ENCODE data around the gene MAPKAPK5.
A peak's percentile ranks its signal among the peaks of the same experiment; 100 is the strongest.
"Not testable (repeated sequence)": the region's sequence is repeated elsewhere in the genome, so short reads cannot be mapped to it uniquely, and the experiment has no call there.

Gene MAPKAPK5

DNA sequence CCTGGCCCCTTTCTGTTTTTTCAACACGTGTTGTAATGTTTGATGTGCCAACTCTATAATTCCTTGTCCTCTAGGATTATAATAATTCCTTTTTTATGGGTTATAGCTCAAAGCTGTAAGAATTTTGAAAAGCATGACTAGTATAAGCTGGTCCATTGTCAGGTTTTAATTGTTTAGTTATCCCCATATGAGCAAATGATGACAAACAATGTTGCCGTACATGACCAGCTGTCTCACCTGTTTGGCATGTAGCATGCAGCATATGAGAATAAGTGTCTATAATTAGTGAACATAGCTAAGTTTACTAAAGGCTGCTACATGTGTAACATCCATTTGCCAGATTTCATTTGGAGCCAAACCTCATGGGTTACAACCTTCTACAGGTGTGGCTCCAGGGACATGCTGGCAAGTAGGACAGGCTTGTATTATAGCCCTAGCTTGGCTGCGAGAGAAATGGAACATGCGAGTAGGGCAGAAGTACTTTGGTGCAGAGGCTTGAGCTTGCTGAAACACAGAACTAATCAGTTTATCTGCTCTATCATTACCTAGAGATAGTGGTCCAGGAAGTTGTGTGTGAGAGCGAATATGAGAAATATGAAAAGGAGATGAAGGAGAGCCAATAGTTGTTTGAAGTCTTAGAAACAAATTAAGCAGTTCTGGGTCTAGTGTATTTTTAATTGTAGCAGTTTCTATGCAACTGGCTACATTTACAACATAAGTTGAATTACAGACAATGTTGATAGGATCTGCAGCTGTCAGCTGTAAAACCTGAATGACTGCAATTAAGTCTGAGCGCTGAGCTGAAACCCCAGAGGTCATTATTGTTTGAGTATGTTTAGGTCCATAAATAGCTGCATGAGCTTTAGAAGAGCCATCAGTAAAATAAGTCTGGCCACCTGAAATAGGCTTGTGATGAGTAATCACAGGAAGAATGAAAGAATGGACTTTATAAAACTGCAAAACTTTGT is 22.6 kb upstream of the MAPKAPK5 start:
- no peaks in the 10 kb centered on the region for H3K79me2 ChIP-seq (ENCODE audit: insufficient read depth, low read depth)
- H3K36me3 ChIP-seq (ENCODE audit: insufficient read depth), result no peaks in the 10 kb centered on the region
- no peak overlapping the region for H2AFZ ChIP-seq (ENCODE audit: low read depth)
- no peaks in the 10 kb centered on the region for H4K20me1 ChIP-seq (ENCODE audit: insufficient read depth)
- no peak overlapping the region for H3K4me2 ChIP-seq
- no peak overlapping the region for H3K27ac ChIP-seq
- H3K27me3 ChIP-seq (ENCODE audit: insufficient read depth, low read depth), result no peaks in the 10 kb centered on the region
- TF ChIP-seq, protein P1, sequence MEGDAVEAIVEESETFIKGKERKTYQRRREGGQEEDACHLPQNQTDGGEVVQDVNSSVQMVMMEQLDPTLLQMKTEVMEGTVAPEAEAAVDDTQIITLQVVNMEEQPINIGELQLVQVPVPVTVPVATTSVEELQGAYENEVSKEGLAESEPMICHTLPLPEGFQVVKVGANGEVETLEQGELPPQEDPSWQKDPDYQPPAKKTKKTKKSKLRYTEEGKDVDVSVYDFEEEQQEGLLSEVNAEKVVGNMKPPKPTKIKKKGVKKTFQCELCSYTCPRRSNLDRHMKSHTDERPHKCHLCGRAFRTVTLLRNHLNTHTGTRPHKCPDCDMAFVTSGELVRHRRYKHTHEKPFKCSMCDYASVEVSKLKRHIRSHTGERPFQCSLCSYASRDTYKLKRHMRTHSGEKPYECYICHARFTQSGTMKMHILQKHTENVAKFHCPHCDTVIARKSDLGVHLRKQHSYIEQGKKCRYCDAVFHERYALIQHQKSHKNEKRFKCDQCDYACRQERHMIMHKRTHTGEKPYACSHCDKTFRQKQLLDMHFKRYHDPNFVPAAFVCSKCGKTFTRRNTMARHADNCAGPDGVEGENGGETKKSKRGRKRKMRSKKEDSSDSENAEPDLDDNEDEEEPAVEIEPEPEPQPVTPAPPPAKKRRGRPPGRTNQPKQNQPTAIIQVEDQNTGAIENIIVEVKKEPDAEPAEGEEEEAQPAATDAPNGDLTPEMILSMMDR (conservative IDR thresholded peaks at IDR 0.05; ENCODE audit: low read depth, low read length), result no peak
- H3K9ac ChIP-seq, result no peak overlapping the region
- no peak overlapping the region for H3K4me3 ChIP-seq (IDR thresholded peaks at IDR 0.05; ENCODE audit: insufficient read depth, low read depth, low read length)
- H3K4me1 ChIP-seq (ENCODE audit: low read depth, poor library complexity, severe bottlenecking), result no peaks in the 10 kb centered on the region

GRCh38 chr12:111820828-111821227 is 21.2 kb upstream of the MAPKAPK5 start:
- H3K9ac ChIP-seq, result not testable (repeated sequence)

DNA sequence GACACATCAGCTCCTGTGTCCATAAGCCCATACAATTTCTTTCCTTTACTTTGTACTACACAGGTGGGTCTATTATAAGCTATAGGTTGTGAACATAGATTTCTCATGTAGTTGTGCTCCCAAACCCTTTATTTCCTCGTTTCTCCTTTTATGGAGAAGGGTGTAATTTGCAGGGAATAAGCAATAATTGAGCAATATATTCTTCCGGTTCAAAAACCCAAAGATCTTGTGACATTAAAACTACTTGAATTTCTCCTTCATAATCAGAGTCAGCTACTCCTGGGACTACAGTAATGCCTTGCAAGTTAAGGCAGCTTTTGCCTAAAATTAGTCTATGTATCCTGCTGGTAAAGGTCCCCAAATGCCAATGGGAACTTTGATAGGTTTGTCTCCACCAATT is 19.1 kb upstream of the MAPKAPK5 start:
- TF ChIP-seq, protein P1 (conservative IDR thresholded peaks at IDR 0.05; ENCODE audit: low read depth, low read length), result no peak
- Histone ChIP-seq H3K4me2 (no peak overlapping the region), H3K4me1 (ENCODE audit: low read depth, poor library complexity, severe bottlenecking) (peaks cover 9% of the 10 kb centered on the region), H3K36me3 (ENCODE audit: insufficient read depth) (no peaks in the 10 kb centered on the region), H3K27ac (no peak overlapping the region), H4K20me1 (ENCODE audit: insufficient read depth) (no peaks in the 10 kb centered on the region), H3K4me3 (IDR thresholded peaks at IDR 0.05; ENCODE audit: insufficient read depth, low read depth, low read length) (no peak overlapping the region), H3K79me2 (ENCODE audit: insufficient read depth, low read depth) (no peaks in the 10 kb centered on the region), H2AFZ (ENCODE audit: low read depth) (no peak overlapping the region), H3K27me3 (ENCODE audit: insufficient read depth, low read depth) (no peaks in the 10 kb centered on the region), H3K9ac (no peak overlapping the region)

More at GRCh38 chr12:111820828-111821227, 21.2 kb upstream of the MAPKAPK5 start:
- not testable (repeated sequence) for H4K20me1 ChIP-seq (ENCODE audit: insufficient read depth); H3K36me3 ChIP-seq (ENCODE audit: insufficient read depth); H2AFZ ChIP-seq (ENCODE audit: low read depth); H3K4me2 ChIP-seq; H3K79me2 ChIP-seq (ENCODE audit: insufficient read depth, low read depth); H3K4me1 ChIP-seq (ENCODE audit: low read depth, poor library complexity, severe bottlenecking); H3K4me3 ChIP-seq (IDR thresholded peaks at IDR 0.05; ENCODE audit: insufficient read depth, low read depth, low read length); H3K27ac ChIP-seq; H3K27me3 ChIP-seq (ENCODE audit: insufficient read depth, low read depth)

GRCh38 chr12:111823891-111824290 is 18.1 kb upstream of the MAPKAPK5 start:
- Histone ChIP-seq H3K36me3 (ENCODE audit: insufficient read depth) (no peaks in the 10 kb centered on the region), H3K4me3 (IDR thresholded peaks at IDR 0.05; ENCODE audit: insufficient read depth, low read depth, low read length) (no peak overlapping the region), H3K4me2 (no peak overlapping the region), H3K9ac (no peak overlapping the region), H3K4me1 (ENCODE audit: low read depth, poor library complexity, severe bottlenecking) (peaks cover 9% of the 10 kb centered on the region), H3K27me3 (ENCODE audit: insufficient read depth, low read depth) (no peaks in the 10 kb centered on the region), H3K79me2 (ENCODE audit: insufficient read depth, low read depth) (no peaks in the 10 kb centered on the region), H2AFZ (ENCODE audit: low read depth) (no peak overlapping the region), H3K27ac (no peak overlapping the region), H4K20me1 (ENCODE audit: insufficient read depth) (no peaks in the 10 kb centered on the region)
- TF ChIP-seq, protein P1 (conservative IDR thresholded peaks at IDR 0.05; ENCODE audit: low read depth, low read length), result no peak

DNA sequence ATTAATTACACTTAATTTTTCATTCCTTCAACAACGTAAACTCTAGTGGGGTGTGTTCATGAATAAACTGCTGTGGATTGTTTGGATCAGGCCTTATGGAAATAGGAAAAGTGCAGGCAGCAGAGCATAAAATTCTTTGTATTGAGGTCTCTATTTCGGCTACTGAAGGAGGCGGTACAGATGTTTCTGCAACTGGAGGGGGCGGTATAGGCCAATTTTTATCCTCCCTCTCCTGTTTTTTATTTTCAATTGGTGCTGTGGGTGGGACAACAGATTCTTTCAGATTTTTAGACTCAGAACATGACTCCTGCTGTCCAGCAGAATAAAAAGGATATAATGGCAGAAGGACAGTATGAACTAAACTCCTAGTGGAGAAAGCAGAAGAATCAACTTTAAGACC is 17.7 kb upstream of the MAPKAPK5 start:
- not testable (repeated sequence) for H3K4me2 ChIP-seq; H3K27ac ChIP-seq; H3K4me1 ChIP-seq (ENCODE audit: low read depth, poor library complexity, severe bottlenecking); H3K9ac ChIP-seq; H4K20me1 ChIP-seq (ENCODE audit: insufficient read depth); H3K36me3 ChIP-seq (ENCODE audit: insufficient read depth); H3K4me3 ChIP-seq (IDR thresholded peaks at IDR 0.05; ENCODE audit: insufficient read depth, low read depth, low read length); H2AFZ ChIP-seq (ENCODE audit: low read depth); H3K79me2 ChIP-seq (ENCODE audit: insufficient read depth, low read depth); H3K27me3 ChIP-seq (ENCODE audit: insufficient read depth, low read depth)
- TF ChIP-seq, protein P1 (conservative IDR thresholded peaks at IDR 0.05; ENCODE audit: low read depth, low read length), result 0 out of 2 replicates have a peak, but pooled peaks have one; percentile 19

Measured in KMS-11 (cell line).